ENCODE data around the gene NME3. TPM values are rescaled to one million over a fixed set of nuclear protein-coding genes. Genes with fewer than 3 reads are reported as not detected.
A peak's percentile ranks its signal among the peaks of the same experiment; 100 is the strongest.

The NME3 gene
- total and polyA plus RNA-seq, 9 of the 15 experiments (the other 6 are each of a cell fraction or from before 2014, with no cell fraction given) = 0.68 to 76.3 (median 11.5) TPM

- TF ChIP-seq STAT5A (IDR thresholded peaks at IDR 0.05; ENCODE audit: borderline replicate concordance, low read length) (no peak; the same call in 1 of the 2 replicates), ZNF584 (CRISPR knock-in tag; IDR thresholded peaks at IDR 0.05; ENCODE audit: low read depth) (peak; percentile 73), ZNF445 (CRISPR knock-in tag; IDR thresholded peaks at IDR 0.05; ENCODE audit: low read depth) (no peak), PRPF4 (IDR thresholded peaks at IDR 0.05; ENCODE audit: insufficient read depth, low read depth, low read length, poor library complexity, severe bottlenecking) (peak; percentile 79), XRCC5 (IDR thresholded peaks at IDR 0.05; ENCODE audit: low read depth, low read length) (peak; percentile 36), TSC22D4 (tag; IDR thresholded peaks at IDR 0.05) (no peak), CEBPZ (IDR thresholded peaks at IDR 0.05; ENCODE audit: borderline replicate concordance, low read depth, low read length) (no peak), NFE2L1 (tag; IDR thresholded peaks at IDR 0.05; ENCODE audit: borderline replicate concordance, low read depth) (no peak), ZBTB1 (CRISPR knock-in tag; IDR thresholded peaks at IDR 0.05; ENCODE audit: borderline replicate concordance, low read depth) (peak; percentile 96), HNRNPLL (IDR thresholded peaks at IDR 0.05; ENCODE audit: low read depth, low read length, poor library complexity, severe bottlenecking) (peak; percentile 56), TCF7 (IDR thresholded peaks at IDR 0.05; ENCODE audit: borderline replicate concordance) (peak; percentile 56; the same call in 1 of the 2 replicates), NCOA1 (IDR thresholded peaks at IDR 0.05; ENCODE audit: low read depth) (peak; percentile 96), TAF7 (tag; IDR thresholded peaks at IDR 0.05) (peak; percentile 82), HDAC1 (IDR thresholded peaks at IDR 0.05) (peak in 1 of 2 experiments; percentile 89; a peak in 2 of 4 replicates), ZNF280B (CRISPR knock-in tag; IDR thresholded peaks at IDR 0.05) (no peak), FUS (optimal IDR thresholded peaks at IDR 0.05; ENCODE audit: low read depth, low read length) (peak; percentile 81)
- TF ChIP-seq, protein P1, sequence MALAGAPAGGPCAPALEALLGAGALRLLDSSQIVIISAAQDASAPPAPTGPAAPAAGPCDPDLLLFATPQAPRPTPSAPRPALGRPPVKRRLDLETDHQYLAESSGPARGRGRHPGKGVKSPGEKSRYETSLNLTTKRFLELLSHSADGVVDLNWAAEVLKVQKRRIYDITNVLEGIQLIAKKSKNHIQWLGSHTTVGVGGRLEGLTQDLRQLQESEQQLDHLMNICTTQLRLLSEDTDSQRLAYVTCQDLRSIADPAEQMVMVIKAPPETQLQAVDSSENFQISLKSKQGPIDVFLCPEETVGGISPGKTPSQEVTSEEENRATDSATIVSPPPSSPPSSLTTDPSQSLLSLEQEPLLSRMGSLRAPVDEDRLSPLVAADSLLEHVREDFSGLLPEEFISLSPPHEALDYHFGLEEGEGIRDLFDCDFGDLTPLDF (CRISPR knock-in tag; IDR thresholded peaks at IDR 0.05) = peak; percentile 86; the same call in 1 of the 2 replicates
- TF ChIP-seq, protein P2, sequence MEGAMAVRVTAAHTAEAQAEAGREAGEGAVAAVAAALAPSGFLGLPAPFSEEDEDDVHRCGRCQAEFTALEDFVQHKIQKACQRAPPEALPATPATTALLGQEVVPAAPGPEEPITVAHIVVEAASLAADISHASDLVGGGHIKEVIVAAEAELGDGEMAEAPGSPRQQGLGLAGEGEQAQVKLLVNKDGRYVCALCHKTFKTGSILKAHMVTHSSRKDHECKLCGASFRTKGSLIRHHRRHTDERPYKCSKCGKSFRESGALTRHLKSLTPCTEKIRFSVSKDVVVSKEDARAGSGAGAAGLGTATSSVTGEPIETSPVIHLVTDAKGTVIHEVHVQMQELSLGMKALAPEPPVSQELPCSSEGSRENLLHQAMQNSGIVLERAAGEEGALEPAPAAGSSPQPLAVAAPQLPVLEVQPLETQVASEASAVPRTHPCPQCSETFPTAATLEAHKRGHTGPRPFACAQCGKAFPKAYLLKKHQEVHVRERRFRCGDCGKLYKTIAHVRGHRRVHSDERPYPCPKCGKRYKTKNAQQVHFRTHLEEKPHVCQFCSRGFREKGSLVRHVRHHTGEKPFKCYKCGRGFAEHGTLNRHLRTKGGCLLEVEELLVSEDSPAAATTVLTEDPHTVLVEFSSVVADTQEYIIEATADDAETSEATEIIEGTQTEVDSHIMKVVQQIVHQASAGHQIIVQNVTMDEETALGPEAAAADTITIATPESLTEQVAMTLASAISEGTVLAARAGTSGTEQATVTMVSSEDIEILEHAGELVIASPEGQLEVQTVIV (CRISPR knock-in tag; IDR thresholded peaks at IDR 0.05; ENCODE audit: borderline replicate concordance) = no peak
These were observed 1.8 kb upstream of the NME3 start, which contains the start of gene MRPS34 (continued) for GRCh38 chr16:1772908-1773702.
